Gastroesophageal sphincter (tissue), 3 donors: ENCODE data around the gene SHISAL1.

Experiments used
- POLR2A ChIP-seq, 2 donors: fragments of 450-650 bp; IDR thresholded peaks; one replicate each; pipeline ENCODE4 v1.6.1; 2017; ENCODE audit warnings: antibody characterized with exemption in 2 of 2, mild to moderate bottlenecking in 2 of 2, moderate library complexity in 1 of 2
- POLR2AphosphoS5 ChIP-seq: sonication (generic); formaldehyde crosslinking; IDR thresholded peaks from one replicate; pipeline ENCODE4 v1.6.1; 2017; ENCODE audit warnings: antibody characterized with exemption
- TF ChIP-seq, protein P1 (sequence below), 4 experiments: fragments of 200-600 bp in 2 of 4; fragments of 450-650 bp in 2 of 4; sonication (generic) in 1 of 4; IDR thresholded peaks; one replicate each; pipeline ENCODE4 v1.5.1; 2017 to 2019; ENCODE audit warnings: antibody characterized with exemption in 4 of 4, mild to moderate bottlenecking in 2 of 4, moderate library complexity in 2 of 4

DNA sequence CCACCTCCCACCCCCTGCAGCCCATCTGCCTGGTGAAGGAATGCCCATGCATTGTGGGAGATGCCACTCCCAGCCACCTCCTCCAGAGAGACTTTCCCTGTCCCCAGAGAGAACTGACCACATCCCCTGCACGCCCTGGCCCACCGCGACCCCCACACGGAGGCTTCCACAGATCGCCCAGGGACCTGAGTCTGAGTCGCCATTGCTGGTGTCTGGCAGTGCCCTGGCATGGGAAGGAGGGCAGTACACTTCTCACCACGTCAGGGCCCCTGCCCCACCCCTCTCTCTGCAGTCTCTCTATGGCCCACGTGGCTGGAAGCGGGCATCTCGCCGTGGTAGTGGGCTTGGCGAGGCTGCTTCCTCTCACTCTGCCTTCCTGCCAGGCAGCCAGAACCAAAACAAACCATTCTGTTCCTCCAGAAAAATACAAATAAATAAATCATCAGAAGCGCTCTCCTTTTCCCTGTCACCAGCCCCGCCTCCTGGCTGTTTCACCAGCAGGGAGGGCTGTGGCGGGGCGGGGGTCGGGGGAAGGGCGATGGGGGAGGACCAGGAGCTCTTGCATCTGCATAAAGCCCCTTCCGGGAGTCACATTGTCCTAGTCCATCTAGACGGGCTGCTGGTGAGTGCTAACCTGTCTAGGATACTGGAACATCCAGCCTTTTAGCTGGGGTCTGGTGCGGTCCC lies 20.9 kb downstream of the SHISAL1 start:
- TF ChIP-seq, protein P1, sequence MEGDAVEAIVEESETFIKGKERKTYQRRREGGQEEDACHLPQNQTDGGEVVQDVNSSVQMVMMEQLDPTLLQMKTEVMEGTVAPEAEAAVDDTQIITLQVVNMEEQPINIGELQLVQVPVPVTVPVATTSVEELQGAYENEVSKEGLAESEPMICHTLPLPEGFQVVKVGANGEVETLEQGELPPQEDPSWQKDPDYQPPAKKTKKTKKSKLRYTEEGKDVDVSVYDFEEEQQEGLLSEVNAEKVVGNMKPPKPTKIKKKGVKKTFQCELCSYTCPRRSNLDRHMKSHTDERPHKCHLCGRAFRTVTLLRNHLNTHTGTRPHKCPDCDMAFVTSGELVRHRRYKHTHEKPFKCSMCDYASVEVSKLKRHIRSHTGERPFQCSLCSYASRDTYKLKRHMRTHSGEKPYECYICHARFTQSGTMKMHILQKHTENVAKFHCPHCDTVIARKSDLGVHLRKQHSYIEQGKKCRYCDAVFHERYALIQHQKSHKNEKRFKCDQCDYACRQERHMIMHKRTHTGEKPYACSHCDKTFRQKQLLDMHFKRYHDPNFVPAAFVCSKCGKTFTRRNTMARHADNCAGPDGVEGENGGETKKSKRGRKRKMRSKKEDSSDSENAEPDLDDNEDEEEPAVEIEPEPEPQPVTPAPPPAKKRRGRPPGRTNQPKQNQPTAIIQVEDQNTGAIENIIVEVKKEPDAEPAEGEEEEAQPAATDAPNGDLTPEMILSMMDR (IDR thresholded peaks at IDR 0.05) = no peak
- no peak for TF ChIP-seq POLR2A (IDR thresholded peaks at IDR 0.05)
- no peak for TF ChIP-seq POLR2AphosphoS5
